ENCODE results near the gene UPP2.

Gene UPP2

GRCh38 chr2:158112992-158113391, 11.3 kb downstream of the UPP2 start:
- DNase-seq = no peak

- no peak for DNase-seq
Measured at GRCh38 chr2:158113741-158114295, 12.1 kb downstream of the UPP2 start.

- no peak for DNase-seq
Measured at GRCh38 chr2:158114516-158114915, 12.8 kb downstream of the UPP2 start.

- DNase-seq = no peak
Measured at GRCh38 chr2:158115202-158115767, 13.6 kb downstream of the UPP2 start.

- DNase-seq = no peak
Measured at GRCh38 chr2:158116936-158117335, 15.3 kb downstream of the UPP2 start.

- DNase-seq = no peak
Measured at GRCh38 chr2:158120102-158120501, 18.4 kb downstream of the UPP2 start.

GRCh38 chr2:158120664-158121641, 19.3 kb downstream of the UPP2 start:
- DNase-seq = no peak

GRCh38 chr2:158124896-158125295, 23.2 kb downstream of the UPP2 start:
- DNase-seq = no peak

- no peak for DNase-seq
Measured at GRCh38 chr2:158125756-158126498, 24.3 kb downstream of the UPP2 start.

- DNase-seq = no peak
Measured at GRCh38 chr2:158127380-158127804, 25.7 kb downstream of the UPP2 start.

GRCh38 chr2:158128168-158128973, 26.7 kb downstream of the UPP2 start:
- DNase-seq = no peak

GRCh38 chr2:158129037-158129436, 27.4 kb downstream of the UPP2 start:
- no peak for DNase-seq

GRCh38 chr2:158130832-158131473, 29.3 kb downstream of the UPP2 start:
- DNase-seq = no peak

GRCh38 chr2:158131483-158131912, 29.8 kb downstream of the UPP2 start:
- DNase-seq = no peak

- DNase-seq = no peak
Measured at GRCh38 chr2:158131919-158132566, 30.4 kb downstream of the UPP2 start.

GRCh38 chr2:158134055-158134454, 32.4 kb downstream of the UPP2 start:
- no peak for DNase-seq

GRCh38 chr2:158134655-158135054, 33.0 kb downstream of the UPP2 start:
- no peak for DNase-seq

GRCh38 chr2:158135096-158135495, 33.4 kb downstream of the UPP2 start:
- no peak for DNase-seq

- no peak for DNase-seq
Measured at GRCh38 chr2:158138255-158138654, 36.6 kb downstream of the UPP2 start.

- DNase-seq = no peak
Measured at GRCh38 chr2:158140201-158140600, 38.5 kb downstream of the UPP2 start.

- no peak for DNase-seq
Measured at GRCh38 chr2:158142165-158142564, 40.5 kb downstream of the UPP2 start.
